SK-N-SH (cell line): ENCODE measurements around the gene TMEM98. TPM values are rescaled to one million over a fixed set of nuclear protein-coding genes. Genes with fewer than 3 reads are reported as not detected.

Source experiments
- CTCF ChIA-PET: fragments of 300-600, 350-600 bp; formaldehyde crosslinking; extraction: SDS; loops from one replicate; lab custom pipeline; 2021; lab: Yijun Ruan, JAX
- POLR2A ChIA-PET: fragments of 350-600 bp; sonication (Branson Sonifier 250); formaldehyde crosslinking; extraction: SDS; loops from one replicate; lab custom pipeline; 2020; ENCODE audit warnings: antibody characterized with exemption, inconsistent platforms; lab: Yijun Ruan, JAX
- DNase-seq: peaks from one replicate; pipeline ENCODE4 v3.0.0; 2012
- H2AFZ ChIP-seq: fragments of 200-600 bp; sonication (generic); 2 replicates; pipeline ENCODE4 v1.8.1; 2016; ENCODE audit warnings: antibody characterized with exemption, mild to moderate bottlenecking, low read depth
- H3F3A ChIP-seq: fragments of 200-600 bp; sonication (generic); replicated peaks from 2 replicates; pipeline ENCODE3; 2016; ENCODE audit warnings: antibody characterized with exemption, mild to moderate bottlenecking; ENCODE audit not compliant: insufficient read depth
- H3K27ac ChIP-seq, 2 experiments: fragments of 200-500 bp in 1 of 2; fragments of 200-600 bp in 1 of 2; sonication (Bioruptor generic) in 1 of 2; sonication (generic), shearing (Covaris generic) in 1 of 2; 2 replicates each; pipeline versions ENCODE4 v1.5.1 to v1.6.1; 2014 to 2016; ENCODE audit warnings: low read depth in 2 of 2, inconsistent platforms in 1 of 2, low read length in 1 of 2, mild to moderate bottlenecking in 1 of 2, mixed read lengths in 1 of 2
- H3K27me3 ChIP-seq: fragments of 200-600 bp; sonication (generic), shearing (Covaris generic); 2 replicates; pipeline ENCODE4 v1.6.1; 2016; ENCODE audit warnings: mixed run types; ENCODE audit not compliant: insufficient read depth
- H3K36me3 ChIP-seq, 2 experiments: fragments of 200-500 bp in 1 of 2; fragments of 200-600 bp in 1 of 2; sonication (Bioruptor generic) in 1 of 2; sonication (generic) in 1 of 2; replicated peaks in 1 of 2; 2 replicates each; pipeline versions ENCODE3 to v1.5.1; 2014 to 2016; ENCODE audit warnings: low read length in 1 of 2, mild to moderate bottlenecking in 1 of 2; ENCODE audit not compliant: insufficient read depth in 2 of 2, control insufficient read depth in 1 of 2
- H3K4me1 ChIP-seq, 2 experiments: fragments of 200-500 bp in 1 of 2; fragments of 200-600 bp in 1 of 2; sonication (Bioruptor generic) in 1 of 2; sonication (generic), shearing (Covaris generic) in 1 of 2; 2 replicates each; pipeline versions ENCODE4 v1.5.1 to v1.6.1; 2014 to 2016; ENCODE audit warnings: low read depth in 1 of 2, low read length in 1 of 2, mixed run types in 1 of 2; ENCODE audit not compliant: insufficient read depth in 2 of 2, control insufficient read depth in 1 of 2
- H3K4me2 ChIP-seq: fragments of 200-600 bp; sonication (generic), shearing (Covaris generic); 2 replicates; pipeline ENCODE4 v1.6.1; 2017; ENCODE audit warnings: mixed run types
- H3K4me3 ChIP-seq, 2 experiments: fragments of 200-500 bp in 1 of 2; fragments of 200-600 bp in 1 of 2; sonication (Bioruptor generic) in 1 of 2; sonication (generic), shearing (Covaris generic) in 1 of 2; 2 replicates each; pipeline versions ENCODE4 v1.5.1 to v1.8.1; 2014 to 2016; ENCODE audit warnings: low read depth in 2 of 2, inconsistent platforms in 1 of 2, low read length in 1 of 2, mild to moderate bottlenecking in 1 of 2, mixed read lengths in 1 of 2, moderate library complexity in 1 of 2
- H3K79me2 ChIP-seq: fragments of 200-600 bp; sonication (generic); 2 replicates; pipeline ENCODE4 v1.8.1; 2017; ENCODE audit warnings: mild to moderate bottlenecking; ENCODE audit not compliant: insufficient read depth
- H3K9ac ChIP-seq: fragments of 200-600 bp; sonication (generic); 2 replicates; pipeline ENCODE4 v1.6.1; 2017; ENCODE audit warnings: mixed run types
- H3K9me2 ChIP-seq: fragments of 200-600 bp; sonication (generic); 2 replicates; pipeline ENCODE4 v1.6.1; 2017; ENCODE audit warnings: mixed run types
- H3K9me3 ChIP-seq: fragments of 200-600 bp; sonication (generic); 2 replicates; pipeline ENCODE4 v1.6.1; 2017; ENCODE audit warnings: mixed run types, mild to moderate bottlenecking, moderate library complexity
- H4K20me1 ChIP-seq: fragments of 200-600 bp; sonication (generic); 2 replicates; pipeline ENCODE4 v1.6.1; 2017; ENCODE audit warnings: mild to moderate bottlenecking, mixed run types; ENCODE audit not compliant: insufficient read depth
- CHD2 ChIP-seq: fragments of 150-350 bp; IDR thresholded peaks from 2 replicates; pipeline ENCODE4 v1.6.1; 2018; ENCODE audit warnings: low read length; ENCODE audit not compliant: partially characterized antibody
- CTCF ChIP-seq: fragments of 200-600 bp; sonication (generic); IDR thresholded peaks from 2 replicates; pipeline ENCODE4 v1.6.1; 2017; ENCODE audit warnings: antibody characterized with exemption, mild to moderate bottlenecking, moderate library complexity
- FOSL2 ChIP-seq: IDR thresholded peaks from 2 replicates; pipeline ENCODE4 v1.4.0; 2012; ENCODE audit warnings: low read depth, mild to moderate bottlenecking, moderate library complexity, borderline replicate concordance
- FOXJ3 ChIP-seq: sonication (generic); formaldehyde crosslinking; IDR thresholded peaks from 2 replicates; pipeline ENCODE4 v1.5.1; 2020; ENCODE audit warnings: mild to moderate bottlenecking, missing genetic modification reagents
- MAX ChIP-seq: IDR thresholded peaks from 2 replicates; pipeline ENCODE4 v1.4.0; 2012; ENCODE audit warnings: low read depth
- NFIC ChIP-seq: IDR thresholded peaks from 2 replicates; pipeline ENCODE4 v1.4.0; 2012; ENCODE audit warnings: borderline replicate concordance
- PBX3 ChIP-seq: IDR thresholded peaks from 2 replicates; pipeline ENCODE4; 2012
- RCOR1 ChIP-seq: fragments of 150-350 bp; IDR thresholded peaks from 2 replicates; pipeline ENCODE4 v1.6.1; 2017; ENCODE audit warnings: antibody characterized with exemption, low read length
- TCF12 ChIP-seq: IDR thresholded peaks from 2 replicates; pipeline ENCODE4 v1.4.0; 2012
- USF2 ChIP-seq: fragments of 150-350 bp; IDR thresholded peaks from 2 replicates; pipeline ENCODE4 v1.6.1; 2017; ENCODE audit warnings: antibody characterized with exemption, low read length, low read depth, borderline replicate concordance
- YY1 ChIP-seq: IDR thresholded peaks from 2 replicates; pipeline ENCODE4 v1.4.0; 2012; ENCODE audit warnings: low read depth, mild to moderate bottlenecking
- ZBTB33 ChIP-seq: IDR thresholded peaks from 2 replicates; pipeline ENCODE4 v1.4.0; 2012; ENCODE audit warnings: low read depth, borderline replicate concordance
- WGBS: methylation state at CpG from one replicate; pipeline ENCODE4 v1.1.6; 2017; ENCODE audit warnings: low lambda C conversion rate; 5-methylcytosine and 5-hydroxymethylcytosine counted together
- polyA plus RNA-seq, 3 experiments: library from polyadenylated mRNA; depleted of rRNA; stranded (reverse); fragments of >200 nt; gene quantifications; 2 replicates each; pipeline ENCODE4 v1.2.3, GENCODE V29; 2012

The TMEM98 gene
- polyA plus RNA-seq, 1 of the 3 experiments (the other 2 are of a cell fraction) = 196 TPM

- Histone ChIP-seq H3K36me3 (no peaks in the 10 kb centered on the region), H4K20me1 (no peaks in the 10 kb centered on the region), H3K9ac (no peak overlapping the region), H3K79me2 (no peaks in the 10 kb centered on the region), H2AFZ (no peak overlapping the region), H3K27ac (no peak overlapping the region), H3K4me3 (no peak overlapping the region), H3K9me3 (no peaks in the 10 kb centered on the region), H3K27me3 (no peaks in the 10 kb centered on the region), H3K4me1 (no peaks in the 10 kb centered on the region), H3K9me2 (no peaks in the 10 kb centered on the region), H3K4me2 (no peak overlapping the region), H3F3A (no peaks in the 10 kb centered on the region)
- TF ChIP-seq RCOR1 (no peak), NFIC (no peak), CHD2 (no peak), ZBTB33 (no peak), PBX3 (no peak), CTCF (no peak), TCF12 (no peak), USF2 (no peak), FOSL2 (no peak), FOXJ3 (CRISPR knock-in tag) (no peak)
- WGBS = 33% methylated on average over 1 of the region's 1 CpG
- ChIA-PET CTCF (interaction anchor here (0.6 to 2.1 kb wide), 3 partner anchors 27 to 365 kb away, joined by 3 to 8 read pairs (median 3); no protein-coding TSS in a partner anchor), POLR2A (no interaction called here)
- DNase-seq = no peak
Observed at GRCh38 chr17:32971171-32971570, 43.2 kb downstream of the TMEM98 start.

GRCh38 chr17:32976131-32976530 lies 48.2 kb downstream of the TMEM98 start:
- Histone ChIP-seq H3K4me2 (no peak overlapping the region), H3K4me1 (no peaks in the 10 kb centered on the region), H3K27me3 (no peaks in the 10 kb centered on the region), H3K79me2 (no peaks in the 10 kb centered on the region), H4K20me1 (no peaks in the 10 kb centered on the region), H3K9ac (no peak overlapping the region), H3K9me2 (no peaks in the 10 kb centered on the region), H3F3A (no peaks in the 10 kb centered on the region), H3K27ac (no peak overlapping the region), H3K9me3 (no peaks in the 10 kb centered on the region), H3K36me3 (no peaks in the 10 kb centered on the region), H2AFZ (no peak overlapping the region)
- no peak for DNase-seq
- CTCF ChIA-PET = interaction anchor here (0.8 to 1.5 kb wide), 4 partner anchors 21 to 74 kb away, joined by 3 to 11 read pairs (median 3); no protein-coding TSS in a partner anchor
- TF ChIP-seq MAX (no peak), YY1 (no peak)
- TF ChIP-seq, all 33 proteins: peak for 0
- H3K4me3 ChIP-seq = no peak overlapping the region
- 64% methylated on average over 4 of the region's 4 CpGs for WGBS
- POLR2A ChIA-PET = no interaction called here
